GM21423 (cell line): ENCODE measurements around the gene ARVCF.
A peak's percentile ranks its signal among the peaks of the same experiment; 100 is the strongest.

ENCODE experiments used
- ATAC-seq: cut with Tn5 transposase; IDR thresholded peaks from one replicate; pipeline ENCODE4 v1.9.1; 2021; ENCODE audit warnings: mild to moderate bottlenecking, moderate library complexity; ENCODE audit not compliant: unreplicated experiment

Gene ARVCF

GRCh38 chr22:19988965-19989724 is 27.5 kb downstream of the ARVCF start:
- ATAC-seq = no peak

GRCh38 chr22:19988331-19988808 is 28.3 kb downstream of the ARVCF start:
- ATAC-seq = no peak

- ATAC-seq = no peak
Measured at GRCh38 chr22:19987394-19988306, 29.0 kb downstream of the ARVCF start.

- ATAC-seq = peak; percentile 56
Measured at GRCh38 chr22:19986410-19987341, 29.9 kb downstream of the ARVCF start.

GRCh38 chr22:19986011-19986409 is 30.6 kb downstream of the ARVCF start:
- ATAC-seq = no peak

GRCh38 chr22:19984851-19985811 is 31.5 kb downstream of the ARVCF start:
- no peak for ATAC-seq

- no peak for ATAC-seq
Measured at GRCh38 chr22:19984201-19984753, 32.3 kb downstream of the ARVCF start.

- no peak for ATAC-seq
Measured at GRCh38 chr22:19983741-19984140, 32.9 kb downstream of the ARVCF start.

- no peak for ATAC-seq
Measured at GRCh38 chr22:19982991-19983578, 33.5 kb downstream of the ARVCF start.

- no peak for ATAC-seq
Measured at GRCh38 chr22:19981961-19982920, 34.4 kb downstream of the ARVCF start.

GRCh38 chr22:19981171-19981960 is 35.3 kb downstream of the ARVCF start:
- ATAC-seq = no peak

- no peak for ATAC-seq
Measured at GRCh38 chr22:19980766-19981165, 35.9 kb downstream of the ARVCF start.

- ATAC-seq = no peak
Measured at GRCh38 chr22:19979712-19980493, 36.7 kb downstream of the ARVCF start.

- no peak for ATAC-seq
Measured at GRCh38 chr22:19978748-19979147, 37.9 kb downstream of the ARVCF start.

- ATAC-seq = no peak
Measured at GRCh38 chr22:19977296-19978243, 39.1 kb downstream of the ARVCF start.
